Measurements from ENCODE around the gene CTBP1.

Gene CTBP1

DNA sequence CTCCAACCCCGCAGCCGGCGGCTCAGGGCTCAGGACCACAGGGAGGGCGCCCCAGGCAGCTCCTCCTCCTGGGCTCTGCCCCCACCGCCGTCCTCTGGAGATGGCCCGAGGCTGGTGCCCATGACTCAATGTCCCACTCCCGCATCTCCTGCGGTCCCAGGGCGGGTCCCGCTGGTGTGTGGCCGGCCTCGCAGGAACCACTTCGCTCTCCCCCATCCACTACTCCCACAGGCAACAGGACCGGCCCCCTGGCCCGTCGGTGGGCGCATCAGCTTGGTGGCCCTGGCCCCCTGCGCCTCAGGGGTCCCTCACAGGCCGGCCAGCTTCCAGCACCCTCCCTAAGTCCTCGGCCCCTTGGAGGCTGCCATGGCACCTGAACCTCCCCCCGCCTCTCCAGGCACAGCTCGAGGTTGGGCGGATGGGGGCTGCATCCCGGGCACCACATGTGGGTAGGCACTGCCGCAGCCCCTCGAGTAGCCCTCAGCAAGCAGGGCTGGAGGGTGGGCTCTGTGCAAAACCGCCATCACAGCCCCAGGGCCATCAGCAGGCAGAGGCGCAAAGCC, 53.7 kb downstream of the CTBP1 start:
- DNase-seq: no peak

DNA sequence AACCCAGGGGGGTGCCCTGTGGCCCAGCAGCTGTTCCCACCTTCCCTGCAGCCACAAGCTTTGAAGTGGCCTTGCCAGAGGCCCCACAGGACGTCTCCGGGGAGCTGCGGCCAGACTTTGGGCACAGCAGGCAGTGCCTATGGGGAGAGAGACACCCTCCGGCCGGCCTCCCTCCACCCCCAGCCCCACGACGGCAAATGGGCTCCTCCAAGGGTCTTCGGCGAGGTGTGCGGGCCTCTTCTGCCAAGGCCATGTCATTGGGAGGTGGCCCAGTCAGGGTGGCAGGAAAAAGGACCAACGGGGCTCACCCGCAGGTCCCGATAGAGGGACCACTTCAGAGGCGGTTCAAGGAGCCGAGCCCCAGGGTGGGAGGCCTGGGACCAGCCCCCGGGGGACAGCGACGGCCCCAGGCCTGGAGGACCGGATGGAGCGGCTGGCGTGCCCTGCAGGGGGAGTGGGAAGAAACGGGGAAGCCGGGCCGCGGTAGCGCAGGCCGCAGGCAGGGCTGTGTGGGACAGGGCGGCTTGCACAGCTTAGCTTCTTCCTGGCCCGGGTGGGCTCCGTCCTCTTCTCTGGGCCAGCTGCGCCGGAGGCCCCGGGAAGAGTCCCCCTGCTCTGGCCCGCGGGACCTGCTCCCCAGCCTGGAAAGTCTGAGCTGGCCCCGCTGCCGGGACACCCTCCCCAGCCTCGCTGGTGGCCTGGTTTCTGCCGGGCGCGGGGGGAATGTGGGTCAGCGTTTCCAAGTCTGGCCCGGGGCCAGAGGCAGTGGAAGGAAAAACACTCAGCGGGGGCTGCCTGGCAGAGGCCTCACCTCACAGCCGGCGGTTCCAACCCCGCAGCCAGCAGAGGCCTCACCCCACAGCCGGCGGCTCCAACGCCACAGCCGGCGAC, 54.7 kb downstream of the CTBP1 start:
- peak in 8 of 14 donors; percentile 12 to 89 (median 29) for DNase-seq

DNA sequence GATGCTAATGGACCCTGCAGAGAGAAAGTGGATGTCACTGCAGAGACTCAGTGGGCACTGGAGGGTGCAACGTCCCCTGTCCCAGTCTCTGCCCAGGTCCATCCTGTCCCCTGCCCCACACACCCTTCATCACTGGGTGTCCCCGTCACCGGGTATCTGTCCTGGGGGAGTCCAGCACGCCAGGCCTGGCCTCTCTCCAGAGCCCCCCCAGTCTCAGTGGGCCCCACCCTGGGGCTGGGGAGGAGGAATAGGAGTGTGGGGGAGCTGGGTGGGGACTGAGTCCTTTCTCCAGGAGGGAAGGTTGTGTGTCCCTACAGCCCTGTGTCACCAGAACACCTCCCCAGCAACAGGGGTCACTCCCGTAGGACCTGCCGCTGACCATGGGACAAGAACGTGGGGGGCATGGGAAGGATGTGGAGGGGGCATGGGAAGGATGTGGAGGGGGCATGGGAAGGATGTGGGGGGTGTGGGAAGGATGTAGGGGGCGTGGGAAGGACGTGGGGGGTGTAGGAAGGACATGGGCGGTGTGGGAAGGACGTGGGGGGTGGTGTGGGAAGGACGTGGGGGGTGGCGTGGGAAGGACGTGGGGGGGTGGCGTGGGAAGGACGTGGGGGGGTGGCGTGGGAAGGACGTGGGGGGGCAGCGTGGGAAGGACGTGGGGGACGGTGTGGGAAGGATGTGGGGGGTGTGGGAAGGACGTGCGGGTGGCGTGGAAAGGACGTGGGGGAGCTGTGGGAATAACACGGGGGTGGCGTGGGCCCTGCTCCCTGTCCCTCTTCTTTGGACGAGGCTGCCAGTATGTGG, 55.5 kb downstream of the CTBP1 start:
- DNase-seq: no peak

DNA sequence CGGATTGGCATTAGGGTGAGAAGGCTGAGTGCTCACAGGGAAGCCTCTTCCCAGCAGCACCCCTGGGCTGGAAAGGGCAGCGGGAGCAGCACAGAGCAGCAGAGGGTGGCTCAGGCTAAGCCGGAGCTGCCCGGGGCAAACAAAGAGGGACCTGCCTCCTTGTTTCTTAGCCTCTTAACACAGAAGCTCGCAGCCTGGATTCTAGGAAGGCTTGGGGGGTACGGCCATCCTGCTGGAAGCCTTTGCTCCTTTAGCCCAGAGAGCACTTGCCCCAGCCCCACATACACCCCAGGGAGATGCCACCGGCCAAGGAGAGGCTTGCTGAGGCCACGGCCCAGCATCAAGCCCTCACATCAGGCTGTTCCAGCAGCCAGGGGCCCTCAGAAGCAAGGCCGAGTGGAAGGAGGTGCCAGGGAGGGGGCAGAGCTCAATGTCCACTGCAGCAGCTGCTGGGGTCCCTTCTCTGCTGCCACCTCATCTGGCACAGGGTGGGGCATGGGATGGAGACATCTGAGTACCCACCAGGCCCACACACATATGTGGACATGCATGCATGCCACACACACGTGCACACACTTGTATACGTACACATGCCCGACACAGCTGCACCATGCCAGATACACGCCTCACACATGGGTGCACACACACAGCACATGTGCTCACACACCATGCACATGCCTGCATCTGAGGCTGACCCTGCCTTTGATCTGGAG, 56.3 kb downstream of the CTBP1 start:
- peak in 4 of 14 donors; percentile 62 to 69 (median 66) for DNase-seq

DNA sequence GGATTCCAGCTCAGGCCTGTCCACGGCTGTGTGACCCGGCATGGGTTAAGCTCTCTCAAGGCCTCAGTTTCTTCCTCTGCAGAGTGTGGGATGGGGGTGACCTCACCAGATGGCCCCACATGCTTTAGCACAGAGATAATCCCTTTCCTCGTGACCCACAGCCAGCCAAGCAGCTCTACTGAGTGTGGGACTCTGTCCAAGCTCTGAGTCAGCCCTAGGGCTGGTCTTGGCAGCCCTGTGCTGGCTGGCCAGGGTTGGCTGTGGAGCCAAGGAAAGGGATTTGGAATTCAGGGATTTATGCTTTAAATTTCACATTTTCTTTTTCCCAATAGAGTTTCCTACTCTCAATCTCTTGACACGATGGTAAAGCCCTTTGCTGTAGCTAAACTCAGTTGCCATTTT, 56.8 kb downstream of the CTBP1 start:
- DNase-seq: peak in 12 of 14 donors; percentile 61 to 94 (median 76)

DNA sequence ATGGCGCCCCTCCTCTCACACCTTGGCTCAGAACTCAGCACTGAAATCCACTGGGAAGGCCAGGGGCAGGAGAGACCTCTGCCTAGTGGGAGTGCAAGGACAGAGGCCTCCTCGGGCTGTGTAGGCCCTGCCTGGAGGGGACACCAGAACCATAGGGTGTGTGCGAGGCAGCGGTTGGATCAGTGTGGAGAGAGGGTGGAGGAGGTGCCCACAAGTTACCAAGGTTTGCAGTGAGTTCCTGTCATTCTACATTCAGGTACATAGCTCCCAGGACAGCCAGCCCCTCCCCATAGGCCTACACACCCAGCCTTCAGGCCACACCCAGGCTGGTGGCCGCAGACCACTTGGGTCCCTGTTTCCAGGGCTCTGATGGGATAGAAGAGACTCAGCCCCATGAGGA, 57.3 kb downstream of the CTBP1 start:
- no peak for DNase-seq

DNA sequence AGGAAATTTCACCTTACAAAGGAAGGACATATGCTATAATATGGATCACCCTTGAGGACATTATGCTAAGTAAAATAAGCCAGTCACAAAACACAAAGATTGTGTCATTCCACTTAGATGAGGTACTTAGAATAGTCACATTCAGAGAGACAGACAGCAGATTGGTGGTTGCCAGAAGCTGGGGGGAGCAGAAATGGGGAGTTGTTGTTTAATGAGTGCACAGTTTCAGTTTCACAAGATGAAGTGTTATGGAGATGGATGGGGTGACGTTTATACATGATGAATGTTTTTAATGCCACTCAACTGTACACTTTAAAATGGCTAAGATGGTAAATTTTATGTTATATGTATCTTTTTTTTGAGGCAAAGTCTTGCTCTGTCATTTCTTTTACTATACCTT, 61.7 kb downstream of the CTBP1 start:
- DNase-seq: no peak

DNA sequence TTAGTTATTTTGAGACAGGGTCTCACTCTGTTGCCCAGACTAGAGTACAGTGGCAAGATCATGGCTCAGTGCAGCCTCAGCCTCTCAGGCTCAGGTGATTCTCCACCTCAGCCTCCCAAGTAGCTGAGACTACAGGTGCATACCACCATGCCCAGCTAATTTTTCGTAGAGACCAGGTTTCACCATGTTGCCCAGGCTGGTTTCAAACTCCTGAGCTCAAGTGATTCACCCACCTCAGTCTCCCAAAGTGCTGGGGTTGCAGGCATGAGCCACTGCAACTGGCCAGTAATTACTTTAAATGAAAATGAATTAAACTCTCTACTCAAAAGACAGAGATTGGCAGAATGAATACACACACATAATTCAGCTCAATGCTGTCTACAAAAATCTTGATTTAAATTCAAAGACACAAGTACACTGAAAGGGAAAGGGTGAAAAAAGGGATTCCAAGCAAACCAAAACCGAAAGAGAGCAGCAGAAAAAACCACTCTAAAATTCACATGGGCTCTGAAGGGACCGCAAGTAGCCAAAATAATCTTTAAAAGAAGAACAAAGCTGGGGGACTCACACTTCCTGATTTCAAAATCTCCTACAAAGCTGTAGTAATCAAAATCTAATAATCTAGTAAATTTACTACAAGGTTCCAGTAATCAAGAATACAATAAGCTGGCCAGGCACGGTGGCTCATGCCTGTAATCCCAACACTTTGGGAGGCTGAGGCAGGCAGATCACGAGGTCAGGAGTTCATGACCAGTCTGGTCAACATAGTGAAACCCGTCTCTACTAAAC, 64.8 kb downstream of the CTBP1 start:
- DNase-seq: no peak

DNA sequence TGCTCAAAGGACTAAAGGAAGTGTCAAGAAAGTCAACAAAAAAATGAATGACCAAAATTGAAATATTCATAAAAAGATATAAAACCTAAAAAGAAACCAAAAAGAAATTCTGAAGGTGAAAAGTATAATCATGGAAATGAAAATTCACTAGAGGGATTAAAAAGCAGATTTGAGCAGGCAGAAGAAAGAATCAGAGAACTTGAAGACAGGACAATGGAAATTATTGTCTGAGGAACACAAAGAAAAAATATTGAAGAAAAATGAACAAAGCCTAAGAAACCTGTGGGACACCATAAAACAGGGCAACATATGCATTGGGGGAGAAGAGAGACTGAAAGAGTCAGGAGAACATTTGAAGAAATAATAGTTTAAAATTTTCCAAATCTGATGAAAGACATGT, 66.6 kb downstream of the CTBP1 start:
- no peak for DNase-seq

DNA sequence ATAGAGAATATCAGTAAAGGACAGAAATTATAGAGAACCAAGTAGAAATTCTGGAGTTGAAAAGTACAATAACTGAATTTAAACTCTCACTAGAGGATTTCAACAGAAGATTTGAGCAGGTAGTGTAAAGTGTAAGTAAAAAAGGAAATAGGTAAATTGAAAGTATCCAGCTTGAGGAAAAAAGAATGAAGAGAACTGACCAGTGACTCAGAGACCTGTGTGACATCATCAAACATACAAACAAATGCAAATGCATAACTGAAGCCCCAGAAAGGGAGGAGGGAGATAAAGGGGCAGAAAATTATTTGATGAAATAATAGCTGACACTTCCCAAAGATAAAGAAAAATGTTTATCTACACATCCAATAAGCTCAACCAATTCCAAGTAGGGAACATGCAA, 68.3 kb downstream of the CTBP1 start:
- DNase-seq: no peak

DNA sequence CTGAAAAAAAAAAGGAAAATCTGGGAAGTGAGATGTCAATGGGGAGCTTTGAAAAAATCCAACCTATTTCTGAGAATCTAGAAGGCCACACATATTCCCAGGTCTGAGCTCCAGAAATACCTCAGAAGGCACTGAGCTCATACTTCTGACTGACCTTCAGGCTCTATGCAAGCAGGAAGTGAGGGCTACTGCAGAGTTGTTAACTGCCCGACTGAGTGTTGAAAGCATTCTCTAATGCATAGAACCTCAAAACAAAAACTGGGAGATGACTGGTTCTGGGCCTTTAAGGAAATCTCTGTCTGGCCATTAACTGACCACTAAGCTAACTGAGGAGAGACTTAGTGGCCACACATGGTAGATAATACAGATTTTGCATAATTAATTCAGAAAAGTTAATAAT, 69.0 kb downstream of the CTBP1 start:
- DNase-seq: no peak

DNA sequence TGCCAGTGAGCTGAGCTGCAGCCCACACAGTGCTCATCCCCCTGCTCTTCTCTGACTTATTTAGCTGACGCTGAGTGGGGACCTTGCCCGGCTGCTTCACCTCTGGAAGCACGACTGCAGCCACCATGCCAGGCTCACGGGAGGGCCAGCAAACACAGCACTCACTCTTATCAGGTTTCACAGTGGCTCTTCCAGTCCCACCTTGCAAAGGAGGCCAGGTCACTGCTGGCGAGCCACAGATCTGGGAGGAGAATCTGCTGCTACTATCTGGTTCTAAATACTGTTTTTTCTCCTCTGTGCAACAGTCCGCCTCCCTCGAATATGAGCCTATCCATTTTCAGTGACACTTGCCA, 69.9 kb downstream of the CTBP1 start:
- no peak for DNase-seq

DNA sequence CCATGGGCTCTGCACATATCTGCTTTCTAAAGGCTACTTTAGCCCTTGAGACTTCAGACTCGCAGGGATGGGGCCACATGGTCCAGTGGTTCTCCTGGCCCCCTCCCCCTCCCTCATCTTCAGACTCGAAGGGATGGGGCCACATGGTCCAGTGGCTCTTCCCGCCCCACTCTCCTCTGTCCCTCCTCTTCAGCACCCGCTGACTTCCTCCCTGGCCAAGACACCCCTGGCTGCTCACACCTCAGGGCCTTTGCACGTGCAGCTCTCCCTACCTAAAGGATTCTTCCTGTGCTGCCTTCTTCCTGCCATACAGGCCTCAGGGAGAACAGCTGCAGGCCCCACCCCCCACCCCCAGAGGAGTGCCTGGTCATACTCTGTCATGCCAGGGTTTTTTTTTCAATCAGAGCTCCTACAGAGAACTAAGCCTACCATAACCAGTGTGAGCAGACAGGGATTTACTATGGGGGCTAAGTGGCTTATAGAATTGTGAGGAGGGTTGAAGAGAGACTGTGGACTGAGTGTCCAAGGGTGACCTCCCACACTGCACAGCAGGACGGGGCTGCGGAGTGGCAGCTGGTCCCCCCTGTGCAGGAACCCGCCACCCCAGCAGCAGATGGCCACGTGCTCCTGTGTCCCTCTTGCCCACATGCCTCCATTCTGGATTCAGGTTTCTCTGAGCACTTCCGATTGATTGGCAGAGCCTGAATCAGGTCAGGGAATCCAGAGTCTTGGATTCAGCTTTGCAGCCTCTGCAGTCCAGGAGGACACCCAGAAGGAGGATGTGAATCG, 70.4 kb downstream of the CTBP1 start:
- no peak for DNase-seq

DNA sequence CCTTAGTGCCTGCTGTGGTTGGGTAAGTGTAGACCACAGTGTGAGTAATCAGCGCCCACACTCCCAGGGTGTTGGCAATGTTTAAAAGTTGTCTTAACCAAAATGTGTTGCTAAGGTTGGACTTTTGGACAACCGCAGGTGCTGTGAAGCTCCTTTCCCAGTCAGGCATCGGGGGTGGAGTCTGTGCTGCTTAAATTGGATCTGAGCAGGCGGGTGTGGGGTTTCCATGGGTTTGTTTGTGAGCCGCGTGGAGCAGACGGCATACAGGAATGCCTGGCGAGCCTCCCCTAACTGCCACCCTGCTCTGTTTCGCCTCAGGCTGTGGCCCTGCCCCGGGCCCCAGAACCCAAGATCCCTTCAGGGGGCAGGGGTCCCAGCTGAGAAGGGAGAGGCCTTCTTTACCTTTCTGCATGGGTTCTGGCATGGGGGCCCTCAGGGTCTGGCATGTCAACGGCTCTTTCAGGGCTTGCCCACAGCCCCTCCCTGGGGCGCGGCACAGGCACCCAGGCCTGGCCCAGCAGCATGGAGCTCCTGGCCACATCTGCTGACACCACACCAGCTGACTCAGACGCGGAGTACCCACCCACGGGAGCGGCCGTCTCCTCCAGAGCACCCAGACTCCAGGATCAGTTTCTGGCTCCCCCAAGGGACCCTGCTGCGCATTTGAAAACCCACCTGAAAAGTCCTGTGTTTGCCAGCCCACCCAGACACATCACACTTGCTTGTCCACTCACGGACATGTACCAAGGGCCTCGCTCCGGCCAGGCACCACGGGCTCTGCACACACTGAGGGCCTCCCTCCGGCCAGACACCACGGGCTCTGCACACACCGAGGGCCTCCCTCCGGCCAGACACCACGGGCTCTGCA, 71.4 kb downstream of the CTBP1 start:
- no peak for DNase-seq

DNA sequence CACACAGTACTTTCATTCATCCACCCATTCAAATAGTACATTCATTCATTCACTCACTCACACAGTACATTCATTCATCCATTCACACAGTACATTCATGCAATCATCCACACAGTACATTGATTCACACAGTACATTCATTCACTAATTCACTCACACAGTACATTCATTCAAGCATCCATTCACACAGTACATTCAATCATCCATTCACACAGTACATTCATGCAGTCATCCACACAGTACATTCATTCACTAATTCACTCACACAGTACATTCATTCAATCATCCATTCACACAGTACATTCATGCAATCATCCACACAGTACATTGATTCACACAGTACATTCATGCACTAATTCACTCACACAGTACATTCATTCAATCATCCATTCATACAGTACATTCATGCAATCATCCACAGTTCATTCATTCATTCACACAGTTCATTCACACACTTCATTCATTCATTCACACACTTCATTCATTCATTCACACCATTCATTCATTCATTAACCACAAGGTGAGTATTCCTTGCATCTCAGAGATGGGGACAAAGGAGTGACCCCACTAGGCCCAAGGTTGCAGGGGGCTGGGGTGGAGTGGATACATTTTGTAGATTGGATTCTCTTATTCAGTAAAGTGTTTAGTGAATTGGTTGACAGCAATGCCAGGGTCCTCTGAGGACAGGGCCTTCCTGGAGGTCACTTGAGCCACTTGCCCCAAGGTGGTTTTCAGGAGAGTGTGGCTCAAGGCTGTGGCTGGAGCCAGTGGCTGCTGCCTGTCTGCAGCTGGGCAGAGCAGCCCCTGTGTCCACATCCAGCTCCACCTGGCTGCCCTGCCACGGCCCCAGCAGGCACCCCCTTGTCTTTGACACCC, 72.3 kb downstream of the CTBP1 start:
- no peak for DNase-seq

DNA sequence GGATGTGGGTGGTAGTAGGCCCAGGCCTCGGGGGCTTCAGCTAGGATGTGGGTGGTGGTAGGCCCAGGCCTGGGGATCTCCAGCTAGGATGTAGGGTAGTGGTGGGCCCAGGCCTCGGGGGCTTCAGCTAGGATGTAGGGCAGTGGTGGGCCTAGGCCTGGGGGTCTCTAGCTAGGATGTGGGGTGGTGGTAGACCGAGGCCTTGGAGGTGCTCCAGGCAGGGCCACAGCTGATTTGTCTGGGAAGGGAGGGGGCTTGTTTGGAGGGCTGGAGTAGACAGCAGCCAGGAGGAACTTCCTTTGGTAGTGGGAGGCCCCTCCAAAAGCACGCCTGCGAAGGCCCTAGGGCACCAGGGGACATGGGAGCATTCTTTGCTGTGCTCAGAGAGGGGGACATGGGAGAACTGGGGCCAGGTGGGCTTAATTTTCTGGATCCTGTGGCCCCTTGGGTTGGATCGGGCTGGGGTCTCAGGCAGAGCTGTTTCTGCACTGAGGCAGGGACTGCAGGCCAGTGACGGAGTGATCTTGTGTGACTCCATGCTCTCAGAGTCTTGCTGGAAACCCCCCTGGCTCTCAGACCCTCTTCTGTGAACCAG, 73.2 kb downstream of the CTBP1 start:
- DNase-seq: no peak

DNA sequence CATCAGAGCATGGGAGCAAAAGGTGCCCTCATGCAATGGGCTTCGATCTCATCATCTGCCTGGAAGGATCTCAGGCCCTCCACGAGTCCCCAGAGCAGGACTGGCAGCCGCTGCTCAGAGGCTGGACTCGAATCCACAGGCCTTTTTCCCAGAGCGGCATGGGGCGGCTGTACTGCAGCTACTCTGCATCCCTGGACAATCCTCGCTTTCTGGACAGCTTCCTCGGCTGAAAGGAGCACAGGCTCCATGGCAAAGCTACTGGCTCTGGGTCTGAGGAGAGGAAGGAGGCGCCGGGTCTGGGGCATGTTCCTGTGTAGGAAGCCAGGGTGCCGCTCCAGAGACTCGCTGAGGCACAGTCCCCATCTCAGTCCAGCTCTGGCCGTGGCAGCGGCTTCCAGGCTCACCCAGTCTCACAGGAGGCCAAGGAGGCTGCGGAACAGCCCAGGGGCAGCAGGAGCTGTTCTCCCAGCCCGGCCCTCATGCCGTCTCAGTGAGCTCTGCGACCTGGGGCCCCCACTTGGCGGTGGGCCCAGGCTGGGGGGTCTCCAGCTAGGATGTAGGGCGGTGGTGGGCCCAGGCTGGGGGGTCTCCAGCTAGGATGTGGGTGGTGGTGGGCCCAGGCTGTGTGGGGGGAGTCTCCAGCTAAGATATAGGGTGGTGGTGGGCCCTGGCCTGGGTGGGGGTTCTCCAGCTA, 73.8 kb downstream of the CTBP1 start:
- DNase-seq: no peak

All from C1 segment of cervical spinal cord (tissue), 14 donors.